ENCODE data around the gene RFX5.
"Not testable (repeated sequence)": the region's sequence is repeated elsewhere in the genome, so short reads cannot be mapped to it uniquely, and the experiment has no call there.

RFX5 gene

GRCh38 chr1:151346769-151347522, at the start of gene RFX5:
Gene RFX5, minus strand, starts transcription at chr1:151347252. Its CDS starts 932 bp downstream, at chr1:151346320.
- in situ Hi-C loops (cut with HindIII; ENCODE audit: low sequenced_read_pairs): no loop called here

DNA sequence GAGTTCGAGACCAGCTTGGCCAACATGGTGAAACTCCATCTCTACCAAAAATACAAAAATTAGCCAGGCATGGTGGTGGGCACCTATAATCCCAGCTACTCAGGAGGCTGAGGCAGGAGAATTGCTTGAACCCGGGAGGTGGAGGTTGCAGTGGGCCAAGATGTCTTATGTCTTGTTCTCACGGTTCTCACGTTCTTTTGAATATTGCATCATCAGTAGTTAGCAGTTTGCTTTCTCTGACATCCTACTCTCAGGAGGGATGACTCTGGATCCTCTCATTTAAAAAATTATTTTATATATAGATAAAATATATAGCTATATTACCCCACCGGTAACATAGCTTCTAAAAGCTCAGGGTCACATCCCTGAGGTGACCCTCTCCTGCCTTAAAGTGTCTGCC, 49.2 kb upstream of the RFX5 start:
- in situ Hi-C loops (cut with HindIII; ENCODE audit: low sequenced_read_pairs): not testable (repeated sequence)

GRCh38 chr1:151393583-151393982, 46.5 kb upstream of the RFX5 start:
- in situ Hi-C loops (cut with HindIII; ENCODE audit: low sequenced_read_pairs): no loop called here

- in situ Hi-C loops (cut with HindIII; ENCODE audit: low sequenced_read_pairs): no loop called here
Measured at GRCh38 chr1:151391079-151391563, 44.1 kb upstream of the RFX5 start.

DNA sequence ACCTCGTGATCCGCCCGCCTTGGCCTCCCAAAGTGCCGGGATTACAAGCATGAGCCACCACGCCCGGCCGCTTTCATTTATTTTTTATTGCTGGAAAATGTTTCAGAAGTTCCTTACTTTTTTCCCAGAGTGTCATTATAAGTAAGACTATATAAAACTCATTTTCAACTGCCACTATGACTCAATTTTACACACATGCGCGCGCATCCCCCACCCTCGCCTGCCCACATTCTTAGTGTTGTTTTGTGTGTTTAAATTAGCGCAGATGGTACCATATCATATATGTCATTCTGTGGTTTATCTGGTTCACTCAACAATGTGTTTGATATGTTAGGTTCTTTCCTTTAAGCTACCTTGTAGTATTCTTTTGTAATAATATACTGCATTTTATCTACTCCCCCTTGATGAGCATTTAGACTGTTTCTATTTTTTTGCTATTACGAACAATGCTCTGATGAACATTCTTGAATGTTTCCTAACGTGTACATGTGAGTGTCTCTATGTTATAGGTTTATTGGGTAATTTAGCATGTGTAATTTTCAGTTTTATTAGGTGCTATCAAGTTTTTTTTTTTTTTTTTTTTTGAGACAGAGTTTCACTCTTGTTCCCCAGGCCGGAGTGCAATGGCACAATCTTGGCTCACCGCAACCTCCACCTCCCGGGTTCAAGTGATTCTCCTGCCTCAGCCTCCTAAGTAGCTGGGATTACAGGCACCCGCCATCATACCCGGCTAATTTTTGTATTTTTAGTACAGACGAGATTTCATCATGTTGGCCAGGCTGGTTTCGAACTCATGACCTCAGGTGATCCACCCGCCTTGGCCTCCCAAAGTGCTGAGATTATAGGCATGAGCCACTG, 43.4 kb upstream of the RFX5 start:
- in situ Hi-C loops (cut with HindIII; ENCODE audit: low sequenced_read_pairs): not testable (repeated sequence)

DNA sequence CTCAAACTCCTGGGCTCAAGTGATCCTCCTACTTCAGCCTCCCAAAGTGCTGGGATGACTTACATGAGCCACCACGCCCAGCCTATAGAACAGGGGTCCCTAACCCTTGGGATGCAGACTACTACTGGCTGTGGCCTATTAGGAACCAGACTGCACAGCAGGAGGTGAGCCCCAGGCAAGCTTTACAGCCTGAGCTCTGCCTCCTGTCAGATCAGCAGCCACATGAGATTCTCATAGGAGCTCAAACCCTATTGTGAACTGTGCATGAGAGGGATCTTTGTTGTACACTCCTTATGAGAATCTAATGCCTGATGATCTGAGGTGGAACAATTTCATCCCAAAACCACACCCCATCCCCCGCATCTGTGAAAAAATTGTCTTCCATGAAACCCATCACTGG, 39.0 kb upstream of the RFX5 start:
- in situ Hi-C loops (cut with HindIII; ENCODE audit: low sequenced_read_pairs): no loop called here

GRCh38 chr1:151384584-151384983, 37.5 kb upstream of the RFX5 start:
- in situ Hi-C loops (cut with HindIII; ENCODE audit: low sequenced_read_pairs): no loop called here

DNA sequence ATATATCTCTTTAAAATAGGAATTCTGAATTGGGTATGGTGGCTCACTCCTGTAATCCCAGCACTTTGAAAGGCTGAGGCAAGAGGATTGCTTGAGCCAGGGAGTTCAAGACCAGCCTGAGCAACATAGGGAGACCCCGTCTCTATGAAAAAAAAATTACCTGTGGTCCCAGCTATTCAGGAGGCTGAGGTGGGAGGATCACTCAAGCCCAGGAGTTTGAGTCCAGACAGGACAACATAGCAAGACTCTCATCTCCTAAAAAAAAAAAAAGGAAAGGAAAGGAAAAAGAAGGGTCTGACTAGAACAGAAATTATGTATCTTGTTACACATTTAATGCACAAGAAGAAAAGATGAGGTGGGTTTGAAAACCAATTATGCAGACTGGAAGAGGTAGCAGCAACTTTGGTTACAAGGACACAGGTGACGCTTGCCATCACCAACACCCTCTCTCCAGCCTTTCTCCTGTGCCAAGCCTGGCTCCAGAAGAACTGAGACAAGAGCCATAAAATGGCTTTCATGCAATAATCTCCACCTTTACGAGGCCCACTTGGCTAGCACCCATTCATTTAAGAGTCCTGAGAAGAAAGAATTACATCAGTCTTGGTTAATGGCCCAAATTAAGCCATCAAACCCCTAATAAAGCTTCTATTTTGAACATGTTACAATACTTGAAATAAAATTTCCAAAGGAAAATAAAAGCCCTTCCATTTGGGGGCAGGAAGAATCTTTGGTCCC, 30.3 kb upstream of the RFX5 start:
- in situ Hi-C loops (cut with HindIII; ENCODE audit: low sequenced_read_pairs): no loop called here

DNA sequence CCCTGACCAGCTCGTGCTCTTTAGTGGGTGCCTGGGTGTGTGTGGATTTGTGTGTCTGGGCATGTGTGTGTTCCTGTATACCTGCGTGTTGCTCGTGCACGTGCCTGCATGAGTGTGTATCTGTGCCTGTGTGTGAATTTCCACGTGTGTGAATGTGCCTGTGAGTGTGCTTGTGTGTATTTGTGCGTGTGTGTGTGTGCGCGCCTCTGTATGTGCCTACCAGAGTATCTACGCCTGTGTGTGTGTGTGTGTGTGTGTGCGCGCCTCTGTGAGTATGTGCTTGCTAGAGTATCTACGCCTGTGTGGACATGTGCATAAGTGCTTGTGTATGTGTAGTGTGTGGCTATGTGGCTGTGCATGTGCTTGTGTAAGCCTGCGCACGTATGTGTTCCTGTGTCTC, 26.1 kb upstream of the RFX5 start:
- in situ Hi-C loops (cut with HindIII; ENCODE audit: low sequenced_read_pairs): no loop called here

- in situ Hi-C loops (cut with HindIII; ENCODE audit: low sequenced_read_pairs): no loop called here
Measured at GRCh38 chr1:151372058-151372934, 25.2 kb upstream of the RFX5 start, which contains the start of gene SELENBP1. Gene SELENBP1, minus strand, starts transcription at chr1:151372705. Its CDS starts 64 bp downstream, at chr1:151372641.

DNA sequence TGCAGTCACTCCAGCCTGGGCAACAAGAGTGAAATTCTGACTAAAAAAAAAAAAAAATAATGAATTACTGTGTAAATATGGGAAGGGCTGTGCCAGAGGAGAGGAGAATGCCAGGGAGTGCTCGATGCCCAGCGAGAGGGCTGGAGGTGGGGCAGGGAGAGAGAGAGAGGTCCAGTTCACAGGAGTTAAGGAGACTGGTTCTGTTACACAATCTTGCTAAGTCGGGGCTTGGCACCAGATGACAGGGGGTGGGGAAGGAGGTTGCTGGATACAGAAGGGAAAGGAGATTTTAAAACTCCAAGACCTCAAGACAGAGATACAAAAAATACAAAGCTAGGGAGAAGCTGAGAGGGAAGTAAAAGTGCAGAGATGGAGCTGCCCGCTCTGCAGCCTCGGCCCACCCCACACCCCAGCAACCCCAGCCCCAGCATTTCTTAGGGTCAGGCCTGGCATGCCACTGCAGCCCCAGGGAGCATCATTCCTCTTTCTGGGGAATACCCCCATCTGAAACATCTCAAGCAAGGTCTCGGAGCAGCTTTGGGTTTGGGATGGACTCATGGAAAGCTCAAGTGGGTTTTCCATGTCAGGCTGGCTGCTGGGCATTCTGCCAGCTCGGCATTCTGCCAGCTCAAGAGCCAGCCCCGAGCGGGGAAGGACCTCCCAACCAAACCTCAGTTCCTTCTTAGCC, 24.5 kb upstream of the RFX5 start:
- in situ Hi-C loops (cut with HindIII; ENCODE audit: low sequenced_read_pairs): no loop called here

- in situ Hi-C loops (cut with HindIII; ENCODE audit: low sequenced_read_pairs): no loop called here
Measured at GRCh38 chr1:151370211-151370911, 23.3 kb upstream of the RFX5 start.

GRCh38 chr1:151369621-151370048, 22.6 kb upstream of the RFX5 start:
- in situ Hi-C loops (cut with HindIII; ENCODE audit: low sequenced_read_pairs): no loop called here

GRCh38 chr1:151369302-151369610, 22.2 kb upstream of the RFX5 start:
- in situ Hi-C loops (cut with HindIII; ENCODE audit: low sequenced_read_pairs): no loop called here

DNA sequence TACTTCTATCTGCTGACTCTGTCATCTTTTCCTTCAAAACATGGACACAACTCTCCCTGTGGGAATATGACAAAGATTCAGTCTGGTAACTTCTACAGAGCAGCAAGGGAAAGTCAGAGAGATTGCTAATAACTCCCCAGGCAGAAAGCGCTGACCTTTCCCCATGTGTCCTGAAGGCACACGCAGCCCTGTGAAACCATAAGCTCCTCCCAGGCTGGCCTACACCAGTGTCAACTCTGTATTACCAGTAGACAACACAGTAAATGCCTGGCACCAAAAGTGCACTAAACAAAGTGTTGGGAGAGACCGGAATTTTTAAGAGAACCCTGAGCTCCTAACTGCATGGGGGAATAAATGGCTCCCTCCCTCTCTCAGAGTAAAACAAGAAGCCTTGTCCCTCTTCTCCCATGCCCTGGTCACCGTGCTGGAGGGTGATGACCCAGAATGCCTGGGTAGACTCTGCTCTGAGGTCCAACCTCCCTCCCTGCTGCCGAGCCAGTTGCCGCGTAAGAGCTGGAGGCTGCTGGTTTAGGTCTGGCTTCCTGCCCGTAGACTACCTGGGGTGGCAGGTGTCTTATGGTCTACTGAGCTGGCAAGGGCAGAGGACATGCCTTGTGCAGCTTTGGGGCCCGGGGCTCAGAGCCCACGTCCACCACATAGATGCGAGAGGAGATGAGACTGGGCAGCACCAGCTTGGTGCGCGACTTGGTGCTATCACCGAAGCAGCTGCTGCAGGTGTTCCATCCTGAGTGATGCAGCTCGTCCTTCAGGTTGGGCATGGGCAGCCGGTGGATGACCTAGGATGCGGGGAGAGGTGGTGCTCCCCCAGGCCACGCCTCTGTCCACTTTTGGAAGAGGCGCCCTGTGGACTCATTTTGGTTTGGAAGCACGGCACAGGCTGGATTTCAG, 21.6 kb upstream of the RFX5 start:
- in situ Hi-C loops (cut with HindIII; ENCODE audit: low sequenced_read_pairs): no loop called here

- in situ Hi-C loops (cut with HindIII; ENCODE audit: low sequenced_read_pairs): no loop called here
Measured at GRCh38 chr1:151367658-151368392, 20.8 kb upstream of the RFX5 start.

DNA sequence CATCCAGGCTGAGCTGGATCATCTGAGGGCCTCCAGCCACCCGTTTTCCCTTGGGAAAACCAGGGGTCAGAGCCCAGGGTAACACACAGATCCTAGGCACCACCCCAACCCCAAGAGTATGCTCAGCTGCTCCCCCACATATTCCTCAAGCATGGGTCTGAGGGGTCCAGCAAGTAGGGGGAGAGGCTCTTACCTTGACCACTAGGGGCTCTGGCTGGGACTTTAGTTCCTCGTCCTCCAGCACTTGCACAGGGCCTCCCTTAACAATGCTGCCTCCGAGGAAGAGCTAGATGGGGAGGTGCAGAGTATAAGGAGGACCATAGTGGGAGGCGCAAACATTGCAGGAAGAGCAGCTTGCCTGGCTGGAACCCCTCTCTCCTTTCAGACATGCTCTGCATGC, 17.9 kb upstream of the RFX5 start:
- in situ Hi-C loops (cut with HindIII; ENCODE audit: low sequenced_read_pairs): no loop called here
